ENCODE measurements around the gene SLC49A3.

DNA sequence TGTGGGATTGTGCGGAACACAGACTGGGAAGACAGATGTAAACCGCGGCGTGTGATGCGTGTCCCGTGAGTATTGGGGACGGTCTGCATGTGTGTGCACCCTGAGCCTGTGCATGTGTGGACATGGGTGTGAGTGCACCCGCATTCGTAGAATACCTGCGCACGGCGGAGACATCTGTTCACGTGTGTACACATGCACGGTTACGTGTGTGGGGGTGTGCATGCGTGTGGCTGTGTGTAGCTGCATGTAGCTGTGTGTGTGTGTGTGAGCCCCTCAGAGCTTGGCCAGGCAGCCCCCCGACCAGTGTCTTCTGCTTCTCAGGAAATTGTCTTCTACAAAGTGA, 34.5 kb downstream of the SLC49A3 start:
- TF ChIP-seq, protein P1, sequence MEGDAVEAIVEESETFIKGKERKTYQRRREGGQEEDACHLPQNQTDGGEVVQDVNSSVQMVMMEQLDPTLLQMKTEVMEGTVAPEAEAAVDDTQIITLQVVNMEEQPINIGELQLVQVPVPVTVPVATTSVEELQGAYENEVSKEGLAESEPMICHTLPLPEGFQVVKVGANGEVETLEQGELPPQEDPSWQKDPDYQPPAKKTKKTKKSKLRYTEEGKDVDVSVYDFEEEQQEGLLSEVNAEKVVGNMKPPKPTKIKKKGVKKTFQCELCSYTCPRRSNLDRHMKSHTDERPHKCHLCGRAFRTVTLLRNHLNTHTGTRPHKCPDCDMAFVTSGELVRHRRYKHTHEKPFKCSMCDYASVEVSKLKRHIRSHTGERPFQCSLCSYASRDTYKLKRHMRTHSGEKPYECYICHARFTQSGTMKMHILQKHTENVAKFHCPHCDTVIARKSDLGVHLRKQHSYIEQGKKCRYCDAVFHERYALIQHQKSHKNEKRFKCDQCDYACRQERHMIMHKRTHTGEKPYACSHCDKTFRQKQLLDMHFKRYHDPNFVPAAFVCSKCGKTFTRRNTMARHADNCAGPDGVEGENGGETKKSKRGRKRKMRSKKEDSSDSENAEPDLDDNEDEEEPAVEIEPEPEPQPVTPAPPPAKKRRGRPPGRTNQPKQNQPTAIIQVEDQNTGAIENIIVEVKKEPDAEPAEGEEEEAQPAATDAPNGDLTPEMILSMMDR (conservative IDR thresholded peaks at IDR 0.05), result no peak
- TF ChIP-seq EZH2 (IDR thresholded peaks at IDR 0.05; ENCODE audit: low read depth), result no peak

All from PC-9 (cell line).